Activated naive CD8-positive, alpha-beta T cell treated with anti-CD3 and anti-CD28 coated beads for 36 hours (primary cell): Measurements from ENCODE around the gene FABP7. TPM values are rescaled to one million over a fixed set of nuclear protein-coding genes. Genes with fewer than 3 reads are reported as not detected.
A peak's percentile ranks its signal among the peaks of the same experiment; 100 is the strongest.

Experiments
- DNase-seq: peaks from one replicate; pipeline ENCODE4 v3.0.0; 2021
- H3K27ac Mint-ChIP-seq: one replicate; pipeline ENCODE4 v1.8.0; 2022; ENCODE audit warnings: mild to moderate bottlenecking, moderate library complexity, mixed read lengths
- H3K27me3 Mint-ChIP-seq: one replicate; pipeline ENCODE4 v1.8.0; 2022; ENCODE audit warnings: mild to moderate bottlenecking, mixed read lengths
- H3K36me3 Mint-ChIP-seq: one replicate; pipeline ENCODE4 v1.8.0; 2021; ENCODE audit warnings: mild to moderate bottlenecking, mixed read lengths
- H3K4me1 Mint-ChIP-seq: one replicate; pipeline ENCODE4 v1.8.0; 2021; ENCODE audit warnings: mixed read lengths
- H3K4me3 Mint-ChIP-seq: one replicate; pipeline ENCODE4 v1.8.0; 2022; ENCODE audit warnings: mild to moderate bottlenecking, moderate library complexity, mixed read lengths
- H3K9me3 Mint-ChIP-seq: one replicate; pipeline ENCODE4 v1.8.0; 2022; ENCODE audit warnings: mixed read lengths
- total RNA-seq, 2 experiments: library from RNA; stranded (reverse); gene quantifications; one replicate each; pipeline ENCODE4 v1.2.3, GENCODE V29; 2021

FABP7 gene
- total RNA-seq, 2 experiments from 2014 or later, result not detected

GRCh38 chr6:122749451-122750050 is 30.0 kb upstream of the FABP7 start:
- Mint-ChIP-seq H3K9me3 (peaks cover 7% of the 10 kb centered on the region), H3K27ac (no peak overlapping the region), H3K36me3 (peaks cover 3% of the 10 kb centered on the region), H3K4me1 (peaks cover 42% of the 10 kb centered on the region), H3K27me3 (no peaks in the 10 kb centered on the region), H3K4me3 (no peak overlapping the region)
- DNase-seq, result no peak

GRCh38 chr6:122751326-122751725 is 28.2 kb upstream of the FABP7 start:
- H3K36me3 Mint-ChIP-seq, result peaks cover 3% of the 10 kb centered on the region
- H3K9me3 Mint-ChIP-seq, result peaks cover 7% of the 10 kb centered on the region
- no peaks in the 10 kb centered on the region for H3K27me3 Mint-ChIP-seq
- H3K4me1 Mint-ChIP-seq, result peaks cover 47% of the 10 kb centered on the region
- peak overlapping the region; percentile 86 for H3K27ac Mint-ChIP-seq
- H3K4me3 Mint-ChIP-seq, result peak overlapping the region; percentile 56
- DNase-seq, result no peak

GRCh38 chr6:122752459-122752858 is 27.1 kb upstream of the FABP7 start:
- peaks cover 3% of the 10 kb centered on the region for H3K36me3 Mint-ChIP-seq
- H3K27me3 Mint-ChIP-seq, result no peaks in the 10 kb centered on the region
- DNase-seq, result no peak
- no peak overlapping the region for H3K27ac Mint-ChIP-seq
- peaks cover 7% of the 10 kb centered on the region for H3K9me3 Mint-ChIP-seq
- H3K4me1 Mint-ChIP-seq, result peaks cover 47% of the 10 kb centered on the region
- no peak overlapping the region for H3K4me3 Mint-ChIP-seq

GRCh38 chr6:122753000-122753687 is 26.4 kb upstream of the FABP7 start:
- no peak overlapping the region for H3K27ac Mint-ChIP-seq
- H3K36me3 Mint-ChIP-seq, result peaks cover 3% of the 10 kb centered on the region
- peaks cover 6% of the 10 kb centered on the region for H3K9me3 Mint-ChIP-seq
- peaks cover 43% of the 10 kb centered on the region for H3K4me1 Mint-ChIP-seq
- H3K4me3 Mint-ChIP-seq, result no peak overlapping the region
- H3K27me3 Mint-ChIP-seq, result no peaks in the 10 kb centered on the region
- DNase-seq, result no peak

- H3K4me1 Mint-ChIP-seq, result peaks cover 43% of the 10 kb centered on the region
- H3K27ac Mint-ChIP-seq, result no peak overlapping the region
- no peak overlapping the region for H3K4me3 Mint-ChIP-seq
- H3K9me3 Mint-ChIP-seq, result peaks cover 4% of the 10 kb centered on the region
- no peaks in the 10 kb centered on the region for H3K27me3 Mint-ChIP-seq
- DNase-seq, result no peak
- H3K36me3 Mint-ChIP-seq, result peaks cover 3% of the 10 kb centered on the region
Measured at GRCh38 chr6:122753688-122754056, 25.8 kb upstream of the FABP7 start.

GRCh38 chr6:122754191-122754731 is 25.3 kb upstream of the FABP7 start:
- Mint-ChIP-seq H3K4me1 (peaks cover 45% of the 10 kb centered on the region), H3K27ac (no peak overlapping the region), H3K27me3 (no peaks in the 10 kb centered on the region), H3K36me3 (peaks cover 3% of the 10 kb centered on the region), H3K4me3 (no peak overlapping the region), H3K9me3 (peaks cover 1% of the 10 kb centered on the region)
- DNase-seq, result no peak

- H3K27me3 Mint-ChIP-seq, result no peaks in the 10 kb centered on the region
- H3K4me1 Mint-ChIP-seq, result peaks cover 38% of the 10 kb centered on the region
- H3K27ac Mint-ChIP-seq, result no peak overlapping the region
- H3K36me3 Mint-ChIP-seq, result no peaks in the 10 kb centered on the region
- H3K9me3 Mint-ChIP-seq, result no peaks in the 10 kb centered on the region
- DNase-seq, result no peak
- H3K4me3 Mint-ChIP-seq, result no peak overlapping the region
Measured at GRCh38 chr6:122755901-122756300, 23.6 kb upstream of the FABP7 start.

- Mint-ChIP-seq H3K27ac (no peak overlapping the region), H3K4me1 (peaks cover 14% of the 10 kb centered on the region), H3K9me3 (peaks cover 2% of the 10 kb centered on the region), H3K27me3 (peaks cover 4% of the 10 kb centered on the region), H3K4me3 (no peak overlapping the region), H3K36me3 (no peaks in the 10 kb centered on the region)
- DNase-seq, result no peak
Measured at GRCh38 chr6:122758927-122759334, 20.6 kb upstream of the FABP7 start.

GRCh38 chr6:122760330-122760729 is 19.2 kb upstream of the FABP7 start:
- no peak overlapping the region for H3K4me3 Mint-ChIP-seq
- no peak overlapping the region for H3K27ac Mint-ChIP-seq
- DNase-seq, result no peak
- H3K36me3 Mint-ChIP-seq, result no peaks in the 10 kb centered on the region
- peaks cover 5% of the 10 kb centered on the region for H3K4me1 Mint-ChIP-seq
- peaks cover 4% of the 10 kb centered on the region for H3K27me3 Mint-ChIP-seq
- peaks cover 3% of the 10 kb centered on the region for H3K9me3 Mint-ChIP-seq

- Mint-ChIP-seq H3K27me3 (peaks cover 19% of the 10 kb centered on the region), H3K36me3 (no peaks in the 10 kb centered on the region), H3K4me1 (no peaks in the 10 kb centered on the region), H3K27ac (no peak overlapping the region), H3K4me3 (no peak overlapping the region), H3K9me3 (peaks cover 3% of the 10 kb centered on the region)
- DNase-seq, result no peak
Measured at GRCh38 chr6:122766256-122766655, 13.3 kb upstream of the FABP7 start.

GRCh38 chr6:122770835-122771601 is 8.5 kb upstream of the FABP7 start:
- Mint-ChIP-seq H3K27ac (no peak overlapping the region), H3K27me3 (peaks cover 44% of the 10 kb centered on the region), H3K4me1 (no peaks in the 10 kb centered on the region), H3K9me3 (peaks cover 3% of the 10 kb centered on the region), H3K4me3 (no peak overlapping the region), H3K36me3 (no peaks in the 10 kb centered on the region)
- DNase-seq, result no peak

- DNase-seq, result no peak
- no peaks in the 10 kb centered on the region for H3K4me1 Mint-ChIP-seq
- no peak overlapping the region for H3K27ac Mint-ChIP-seq
- peaks cover 3% of the 10 kb centered on the region for H3K9me3 Mint-ChIP-seq
- H3K36me3 Mint-ChIP-seq, result no peaks in the 10 kb centered on the region
- H3K27me3 Mint-ChIP-seq, result peaks cover 44% of the 10 kb centered on the region
- no peak overlapping the region for H3K4me3 Mint-ChIP-seq
Measured at GRCh38 chr6:122772724-122773415, 6.6 kb upstream of the FABP7 start.

GRCh38 chr6:122775975-122776374 is 3.5 kb upstream of the FABP7 start:
- H3K4me3 Mint-ChIP-seq, result no peak overlapping the region
- no peak overlapping the region for H3K27ac Mint-ChIP-seq
- H3K4me1 Mint-ChIP-seq, result no peaks in the 10 kb centered on the region
- no peak for DNase-seq
- peaks cover 39% of the 10 kb centered on the region for H3K27me3 Mint-ChIP-seq
- H3K9me3 Mint-ChIP-seq, result peaks cover 3% of the 10 kb centered on the region
- no peaks in the 10 kb centered on the region for H3K36me3 Mint-ChIP-seq

- Mint-ChIP-seq H3K36me3 (no peaks in the 10 kb centered on the region), H3K4me1 (no peaks in the 10 kb centered on the region), H3K9me3 (peaks cover 3% of the 10 kb centered on the region), H3K4me3 (no peak overlapping the region), H3K27ac (no peak overlapping the region), H3K27me3 (peaks cover 23% of the 10 kb centered on the region)
- no peak for DNase-seq
Measured at GRCh38 chr6:122778302-122778701, 1.2 kb upstream of the FABP7 start.
